ENCODE measurements around the gene COPB1.

DNA sequence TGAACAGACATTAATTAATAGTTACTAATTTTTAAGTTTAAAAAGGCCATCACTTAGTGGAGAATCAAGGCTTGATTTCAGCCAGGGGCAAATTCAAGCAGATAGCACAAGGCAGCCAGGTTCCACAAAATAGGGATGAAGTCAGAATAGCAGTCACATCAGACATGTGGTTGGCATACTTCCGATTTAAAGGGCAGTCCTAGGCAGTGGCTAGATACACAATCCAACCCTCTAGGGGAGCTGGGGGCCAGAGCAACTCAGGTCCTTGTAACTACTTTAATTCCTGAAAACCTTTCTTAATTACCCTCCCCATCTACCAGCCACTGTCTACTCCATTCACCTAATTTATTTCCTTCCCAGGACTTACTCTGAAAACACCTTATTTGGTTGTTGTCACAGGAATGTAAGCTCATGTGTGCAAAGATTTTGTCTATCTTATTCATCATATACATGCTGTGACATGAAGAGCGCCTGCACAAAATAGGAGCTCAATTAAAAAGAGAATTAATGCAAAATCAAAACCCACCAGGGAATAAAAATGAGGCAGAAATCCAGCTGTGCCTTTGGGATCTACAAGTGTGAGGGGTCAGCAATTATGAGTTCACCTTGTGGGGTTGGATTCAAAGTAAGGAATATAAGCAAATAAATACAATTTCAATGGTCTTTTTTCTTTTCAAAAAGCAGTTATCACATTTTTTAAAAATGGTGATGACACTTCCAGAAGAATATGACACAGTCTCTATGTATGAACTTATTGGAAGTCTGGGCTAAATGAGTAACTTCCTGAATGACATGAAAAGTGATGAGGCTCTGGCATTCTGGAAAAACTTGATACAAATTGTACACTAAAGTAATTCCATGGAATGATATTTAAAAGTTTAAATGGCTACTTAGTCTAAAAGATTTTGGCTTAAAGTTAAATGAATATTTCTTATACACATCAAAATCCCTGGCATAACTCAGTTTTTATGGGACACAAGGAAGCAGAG, 53.8 kb downstream of the COPB1 start:
- TF ChIP-seq, protein P1, sequence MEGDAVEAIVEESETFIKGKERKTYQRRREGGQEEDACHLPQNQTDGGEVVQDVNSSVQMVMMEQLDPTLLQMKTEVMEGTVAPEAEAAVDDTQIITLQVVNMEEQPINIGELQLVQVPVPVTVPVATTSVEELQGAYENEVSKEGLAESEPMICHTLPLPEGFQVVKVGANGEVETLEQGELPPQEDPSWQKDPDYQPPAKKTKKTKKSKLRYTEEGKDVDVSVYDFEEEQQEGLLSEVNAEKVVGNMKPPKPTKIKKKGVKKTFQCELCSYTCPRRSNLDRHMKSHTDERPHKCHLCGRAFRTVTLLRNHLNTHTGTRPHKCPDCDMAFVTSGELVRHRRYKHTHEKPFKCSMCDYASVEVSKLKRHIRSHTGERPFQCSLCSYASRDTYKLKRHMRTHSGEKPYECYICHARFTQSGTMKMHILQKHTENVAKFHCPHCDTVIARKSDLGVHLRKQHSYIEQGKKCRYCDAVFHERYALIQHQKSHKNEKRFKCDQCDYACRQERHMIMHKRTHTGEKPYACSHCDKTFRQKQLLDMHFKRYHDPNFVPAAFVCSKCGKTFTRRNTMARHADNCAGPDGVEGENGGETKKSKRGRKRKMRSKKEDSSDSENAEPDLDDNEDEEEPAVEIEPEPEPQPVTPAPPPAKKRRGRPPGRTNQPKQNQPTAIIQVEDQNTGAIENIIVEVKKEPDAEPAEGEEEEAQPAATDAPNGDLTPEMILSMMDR (IDR thresholded peaks at IDR 0.05; ENCODE audit: low read depth, low read length), result no peak
- TF ChIP-seq MYC (IDR thresholded peaks at IDR 0.05; ENCODE audit: low read depth, low read length) (no peak), POLR2A (IDR thresholded peaks at IDR 0.05; ENCODE audit: extremely low read depth, insufficient read length) (no peak), MAX (IDR thresholded peaks at IDR 0.05; ENCODE audit: low read depth, low read length) (no peak)
